ENCODE data around the gene MGST1.

The MGST1 gene

GRCh38 chr12:16347391-16348298 lies at the start of gene MGST1:
MGST1 (plus strand) TSS chr12:16347645; CDS start chr12:16354253, 6,608 bp downstream.
- no peak for DNase-seq (ENCODE audit: low read depth in 2 of 2)

GRCh38 chr12:16299403-16299802 lies 48.0 kb upstream of the MGST1 start:
- DNase-seq (ENCODE audit: low read depth in 2 of 2): no peak

- no peak for DNase-seq (ENCODE audit: low read depth in 2 of 2)
Measured at GRCh38 chr12:16300122-16300521, 47.3 kb upstream of the MGST1 start.

- DNase-seq (ENCODE audit: low read depth in 2 of 2): no peak
Measured at GRCh38 chr12:16300736-16301135, 46.7 kb upstream of the MGST1 start.

- DNase-seq (ENCODE audit: low read depth in 2 of 2): no peak
Measured at GRCh38 chr12:16303939-16304338, 43.5 kb upstream of the MGST1 start.

- no peak for DNase-seq (ENCODE audit: low read depth in 2 of 2)
Measured at GRCh38 chr12:16307856-16308475, 39.5 kb upstream of the MGST1 start.

- no peak for DNase-seq (ENCODE audit: low read depth in 2 of 2)
Measured at GRCh38 chr12:16310934-16311333, 36.5 kb upstream of the MGST1 start.

GRCh38 chr12:16323010-16323409 lies 24.4 kb upstream of the MGST1 start:
- DNase-seq (ENCODE audit: low read depth in 2 of 2): no peak

- no peak for DNase-seq (ENCODE audit: low read depth in 2 of 2)
Measured at GRCh38 chr12:16323638-16324037, 23.8 kb upstream of the MGST1 start.

- DNase-seq (ENCODE audit: low read depth in 2 of 2): no peak
Measured at GRCh38 chr12:16324272-16324671, 23.2 kb upstream of the MGST1 start.

GRCh38 chr12:16324772-16325171 lies 22.7 kb upstream of the MGST1 start:
- no peak for DNase-seq (ENCODE audit: low read depth in 2 of 2)

GRCh38 chr12:16325426-16325825 lies 22.0 kb upstream of the MGST1 start:
- no peak for DNase-seq (ENCODE audit: low read depth in 2 of 2)

- DNase-seq (ENCODE audit: low read depth in 2 of 2): no peak
Measured at GRCh38 chr12:16327963-16328362, 19.5 kb upstream of the MGST1 start.

- DNase-seq (ENCODE audit: low read depth in 2 of 2): no peak
Measured at GRCh38 chr12:16329594-16329993, 17.9 kb upstream of the MGST1 start.

GRCh38 chr12:16330560-16330959 lies 16.9 kb upstream of the MGST1 start:
- no peak for DNase-seq (ENCODE audit: low read depth in 2 of 2)

GRCh38 chr12:16331998-16332397 lies 15.4 kb upstream of the MGST1 start:
- no peak for DNase-seq (ENCODE audit: low read depth in 2 of 2)

- no peak for DNase-seq (ENCODE audit: low read depth in 2 of 2)
Measured at GRCh38 chr12:16335838-16336237, 11.6 kb upstream of the MGST1 start.

- DNase-seq (ENCODE audit: low read depth in 2 of 2): no peak
Measured at GRCh38 chr12:16344269-16344668, 3.2 kb upstream of the MGST1 start.

- no peak for DNase-seq (ENCODE audit: low read depth in 2 of 2)
Measured at GRCh38 chr12:16345105-16345504, 2.3 kb upstream of the MGST1 start.

- no peak for DNase-seq (ENCODE audit: low read depth in 2 of 2)
Measured at GRCh38 chr12:16346958-16347357, 487 bp upstream of the MGST1 start.

GRCh38 chr12:16348435-16349130 lies 1.1 kb downstream of the MGST1 start:
- DNase-seq (ENCODE audit: low read depth in 2 of 2): no peak

GRCh38 chr12:16349131-16349460 lies 1.7 kb downstream of the MGST1 start:
- no peak for DNase-seq (ENCODE audit: low read depth in 2 of 2)

- DNase-seq (ENCODE audit: low read depth in 2 of 2): no peak
Measured at GRCh38 chr12:16350682-16351081, 3.2 kb downstream of the MGST1 start.
